HAP-1 (cell line): ENCODE data around the gene ZMYND8.
"Not testable (repeated sequence)": the region's sequence is repeated elsewhere in the genome, so short reads cannot be mapped to it uniquely, and the experiment has no call there.

Source experiments
- DNase-seq, 2 experiments: peaks; one replicate each; pipeline ENCODE4 v3.0.0-alpha.2; 2016 to 2020; ENCODE audit warnings: low spot score in 2 of 2
- H3K27me3 ChIP-seq: fragments of 250-450 bp; sonication (Bioruptor Pico); 2 replicates; pipeline ENCODE4 v1.5.1; 2020; ENCODE audit warnings: low read depth, mild to moderate bottlenecking, moderate library complexity
- H3K36me3 ChIP-seq: fragments of 250-450 bp; sonication (Bioruptor Pico); replicated peaks from 2 replicates; pipeline ENCODE4 v1.5.1; 2020; ENCODE audit warnings: mild to moderate bottlenecking
- H3K4me1 ChIP-seq: fragments of 250-450 bp; sonication (Bioruptor Pico); 2 replicates; pipeline ENCODE4 v1.5.1; 2020; ENCODE audit warnings: mild to moderate bottlenecking
- H3K4me3 ChIP-seq: fragments of 250-450 bp; sonication (Bioruptor Pico); 2 replicates; pipeline ENCODE4 v1.5.1; 2020; ENCODE audit warnings: mild to moderate bottlenecking, moderate library complexity
- H3K9me3 ChIP-seq: fragments of 250-450 bp; sonication (Bioruptor Pico); 2 replicates; pipeline ENCODE4 v1.5.1; 2020; ENCODE audit warnings: mild to moderate bottlenecking, moderate library complexity
- in situ Hi-C: fragments of 300-500 bp; cut with MboI; formaldehyde crosslinking; loops from 3 replicates; pipeline ENCODE4 v1.14.3; 2020; ENCODE audit warnings: low sequenced_read_pairs, inconsistent platforms, mixed read lengths

The ZMYND8 gene

DNA sequence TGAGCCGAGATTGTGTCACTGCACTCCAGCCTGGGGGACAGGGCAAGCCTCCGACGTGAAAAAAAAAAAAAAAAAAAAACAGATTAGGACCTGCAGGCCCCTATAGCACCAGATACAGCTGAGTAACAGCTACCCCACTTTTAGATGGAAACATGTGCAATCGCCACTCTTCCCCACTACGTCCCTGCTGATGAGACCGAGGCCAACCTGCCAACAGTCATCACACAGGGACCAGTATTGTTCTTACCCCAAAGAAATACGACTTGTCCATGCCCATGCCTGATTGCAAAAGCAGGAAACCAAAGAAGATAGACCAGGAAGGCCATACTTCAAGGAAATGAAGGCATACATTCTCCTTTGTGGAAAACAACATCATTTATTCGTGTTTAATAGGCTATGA lies 45.8 kb downstream of the ZMYND8 start:
- in situ Hi-C loops = no loop called here
- Histone ChIP-seq H3K9me3 (no peaks in the 10 kb centered on the region), H3K4me1 (peaks cover 8% of the 10 kb centered on the region), H3K36me3 (peaks cover 45% of the 10 kb centered on the region), H3K4me3 (no peak overlapping the region), H3K27me3 (no peaks in the 10 kb centered on the region)
- no peak for DNase-seq

DNA sequence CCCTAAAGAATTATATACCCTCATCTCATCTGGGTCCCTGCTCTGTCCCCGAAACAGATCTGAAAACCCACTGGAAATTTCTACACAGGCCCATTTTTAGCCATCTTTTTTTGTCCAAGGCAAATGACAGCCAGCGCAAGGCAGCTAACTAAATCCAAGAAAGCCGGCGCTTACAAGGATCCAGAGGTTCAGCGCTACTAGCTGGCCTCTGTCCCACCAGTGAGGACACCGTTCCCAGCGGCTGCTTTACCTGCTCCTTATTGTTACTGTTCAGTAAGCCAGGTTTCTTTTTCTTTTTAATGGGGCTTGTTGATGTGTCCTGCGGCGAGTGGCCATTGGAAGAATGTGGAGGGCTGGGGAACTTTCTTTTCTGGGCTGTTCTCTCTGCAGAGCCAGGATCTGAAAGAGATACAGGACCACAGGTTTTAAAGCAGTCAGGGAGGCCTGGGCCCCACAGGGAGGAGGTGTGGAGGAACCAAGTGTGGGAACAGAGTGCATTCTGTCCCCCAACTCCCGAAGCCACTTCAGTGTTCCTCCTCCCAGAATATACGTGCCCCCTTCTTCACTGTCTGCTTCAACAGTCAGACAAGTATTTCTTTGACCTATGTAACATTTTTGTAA lies 46.6 kb downstream of the ZMYND8 start:
- H3K36me3 ChIP-seq = peaks cover 45% of the 10 kb centered on the region
- no peaks in the 10 kb centered on the region for H3K9me3 ChIP-seq
- H3K4me3 ChIP-seq = no peak overlapping the region
- H3K27me3 ChIP-seq = no peaks in the 10 kb centered on the region
- no peaks in the 10 kb centered on the region for H3K4me1 ChIP-seq
- no peak for DNase-seq
- in situ Hi-C loops = no loop called here

- H3K4me1 ChIP-seq = no peaks in the 10 kb centered on the region
- no peaks in the 10 kb centered on the region for H3K9me3 ChIP-seq
- no peaks in the 10 kb centered on the region for H3K27me3 ChIP-seq
- H3K36me3 ChIP-seq = peaks cover 49% of the 10 kb centered on the region
- no peak for DNase-seq
- in situ Hi-C loops = no loop called here
- H3K4me3 ChIP-seq = no peak overlapping the region
Observed at GRCh38 chr20:47309394-47309793, 47.1 kb downstream of the ZMYND8 start.

DNA sequence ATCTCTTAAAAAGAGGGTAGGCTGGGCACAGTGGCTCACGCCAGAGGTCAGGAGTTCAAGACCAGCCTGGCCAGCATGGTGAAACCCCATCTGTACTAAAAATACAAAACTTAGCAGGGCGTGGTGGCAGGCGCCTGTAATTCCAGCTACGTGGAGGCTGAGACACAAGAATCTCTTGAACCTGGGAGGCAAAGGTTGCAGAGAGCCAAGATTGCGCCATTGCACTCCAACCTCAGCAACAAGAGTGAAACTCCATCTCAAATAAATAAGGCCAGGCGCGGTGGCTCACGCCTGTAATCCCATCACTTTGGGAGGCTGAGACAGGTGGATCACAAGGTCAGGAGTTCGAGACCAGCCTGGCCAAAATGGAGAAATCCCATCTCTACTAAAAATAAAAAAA lies 48.9 kb downstream of the ZMYND8 start:
- H3K4me1 ChIP-seq, H3K9me3 ChIP-seq, H3K4me3 ChIP-seq, H3K27me3 ChIP-seq, DNase-seq, in situ Hi-C loops: not testable (repeated sequence)
- peaks cover 63% of the 10 kb centered on the region for H3K36me3 ChIP-seq

DNA sequence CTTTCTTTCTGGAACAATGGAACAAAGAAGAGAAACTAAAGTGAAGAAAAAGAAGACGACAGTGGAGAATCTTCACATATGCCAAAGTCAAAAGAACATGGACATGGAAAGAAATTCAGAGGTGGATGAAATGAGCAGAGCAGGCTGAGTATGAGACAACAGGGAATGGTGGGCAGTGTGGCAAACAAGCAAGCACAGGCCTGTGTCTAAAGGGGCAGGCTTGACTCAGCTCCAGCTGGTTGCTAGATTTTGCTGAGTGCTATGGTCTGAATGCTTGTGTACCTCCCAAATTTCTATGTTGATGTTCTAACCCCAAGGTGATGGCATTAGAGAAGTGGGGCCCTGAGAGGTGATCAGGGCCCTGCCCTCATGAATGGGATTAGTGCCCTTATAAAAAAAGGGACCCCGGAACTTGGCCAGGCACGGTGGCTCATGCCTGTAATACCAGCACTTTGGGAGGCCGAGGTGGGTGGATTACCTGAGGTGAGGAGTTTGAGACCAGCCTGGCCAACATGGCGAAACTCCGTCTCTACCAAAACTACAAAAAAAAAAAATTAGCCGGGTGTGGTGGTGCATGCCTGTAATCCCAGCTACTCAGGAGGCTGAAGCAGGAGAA lies 49.6 kb downstream of the ZMYND8 start:
- peaks cover 69% of the 10 kb centered on the region for H3K36me3 ChIP-seq
- H3K9me3 ChIP-seq = no peaks in the 10 kb centered on the region
- in situ Hi-C loops = no loop called here
- DNase-seq = no peak
- no peak overlapping the region for H3K4me3 ChIP-seq
- no peaks in the 10 kb centered on the region for H3K27me3 ChIP-seq
- no peaks in the 10 kb centered on the region for H3K4me1 ChIP-seq

- Histone ChIP-seq H3K4me1 (no peaks in the 10 kb centered on the region), H3K4me3 (no peak overlapping the region), H3K36me3 (peaks cover 69% of the 10 kb centered on the region), H3K27me3 (no peaks in the 10 kb centered on the region), H3K9me3 (no peaks in the 10 kb centered on the region)
- DNase-seq = no peak
- in situ Hi-C loops = no loop called here
Observed at GRCh38 chr20:47306095-47306494, 50.4 kb downstream of the ZMYND8 start.

- Histone ChIP-seq H3K9me3 (no peaks in the 10 kb centered on the region), H3K36me3 (peaks cover 70% of the 10 kb centered on the region), H3K4me1 (no peaks in the 10 kb centered on the region), H3K27me3 (no peaks in the 10 kb centered on the region), H3K4me3 (no peak overlapping the region)
- DNase-seq = no peak
- in situ Hi-C loops = no loop called here
Observed at GRCh38 chr20:47305667-47306066, 50.8 kb downstream of the ZMYND8 start.

GRCh38 chr20:47304287-47304686 lies 52.2 kb downstream of the ZMYND8 start:
- DNase-seq = no peak
- in situ Hi-C loops = no loop called here
- Histone ChIP-seq H3K27me3 (no peaks in the 10 kb centered on the region), H3K4me1 (no peaks in the 10 kb centered on the region), H3K36me3 (peaks cover 72% of the 10 kb centered on the region), H3K9me3 (no peaks in the 10 kb centered on the region), H3K4me3 (no peak overlapping the region)

DNA sequence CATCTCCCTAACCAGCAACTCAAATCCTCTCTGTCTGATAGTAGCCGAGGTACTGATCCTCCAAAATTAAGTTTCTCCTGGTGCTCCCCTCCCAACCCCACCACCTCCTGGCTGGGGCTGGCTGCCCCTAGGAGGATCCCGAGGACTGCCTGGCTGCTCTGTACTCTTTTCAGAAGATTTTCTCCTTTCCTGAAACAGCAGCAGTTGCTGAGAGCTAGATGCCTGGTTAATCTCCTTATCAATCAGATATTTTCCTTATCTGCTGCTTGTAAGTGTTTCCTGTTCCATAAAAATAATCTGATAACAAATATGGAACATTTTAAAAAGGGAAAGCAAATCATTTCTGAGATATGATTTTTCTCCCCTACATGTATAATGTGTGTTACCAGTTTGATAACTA lies 52.8 kb downstream of the ZMYND8 start:
- no peaks in the 10 kb centered on the region for H3K4me1 ChIP-seq
- DNase-seq = no peak
- in situ Hi-C loops = no loop called here
- H3K4me3 ChIP-seq = no peak overlapping the region
- H3K27me3 ChIP-seq = no peaks in the 10 kb centered on the region
- no peaks in the 10 kb centered on the region for H3K9me3 ChIP-seq
- H3K36me3 ChIP-seq = peaks cover 74% of the 10 kb centered on the region

DNA sequence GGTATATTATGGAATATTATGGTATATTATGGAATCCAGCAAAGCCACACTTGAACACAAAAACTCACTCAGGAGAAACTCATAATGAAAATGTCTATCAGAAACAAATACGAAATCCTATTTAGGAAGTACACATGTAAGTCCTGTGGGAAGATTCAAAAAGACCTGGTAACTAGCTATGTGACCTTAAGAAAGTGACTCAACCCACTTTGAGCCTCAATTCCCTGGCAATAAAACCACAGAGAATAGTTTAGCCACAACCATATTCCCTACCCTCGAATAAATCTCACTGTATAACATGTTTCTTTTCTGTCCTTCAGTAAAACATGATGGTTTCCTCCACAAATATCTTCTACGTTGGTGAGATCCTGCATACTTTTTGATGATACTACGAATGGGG lies 56.4 kb downstream of the ZMYND8 start:
- Histone ChIP-seq H3K27me3 (no peaks in the 10 kb centered on the region), H3K4me1 (no peaks in the 10 kb centered on the region), H3K9me3 (no peaks in the 10 kb centered on the region), H3K4me3 (no peak overlapping the region), H3K36me3 (peaks cover 85% of the 10 kb centered on the region)
- in situ Hi-C loops = no loop called here
- DNase-seq = no peak

- Histone ChIP-seq H3K4me3 (no peak overlapping the region), H3K4me1 (no peaks in the 10 kb centered on the region), H3K9me3 (no peaks in the 10 kb centered on the region), H3K27me3 (no peaks in the 10 kb centered on the region), H3K36me3 (peaks cover 90% of the 10 kb centered on the region)
- DNase-seq = no peak
- in situ Hi-C loops = loop anchor here (25.0 kb wide), 1 partner anchor 339 kb away; no protein-coding TSS in a partner anchor
Observed at GRCh38 chr20:47298624-47299023, 57.9 kb downstream of the ZMYND8 start.

GRCh38 chr20:47297746-47298145 lies 58.8 kb downstream of the ZMYND8 start:
- H3K4me3 ChIP-seq = no peak overlapping the region
- H3K27me3 ChIP-seq = no peaks in the 10 kb centered on the region
- no peaks in the 10 kb centered on the region for H3K4me1 ChIP-seq
- in situ Hi-C loops = loop anchor here (25.0 kb wide), 1 partner anchor 340 kb away; no protein-coding TSS in a partner anchor
- no peak for DNase-seq
- H3K36me3 ChIP-seq = peaks cover 88% of the 10 kb centered on the region
- H3K9me3 ChIP-seq = no peaks in the 10 kb centered on the region

DNA sequence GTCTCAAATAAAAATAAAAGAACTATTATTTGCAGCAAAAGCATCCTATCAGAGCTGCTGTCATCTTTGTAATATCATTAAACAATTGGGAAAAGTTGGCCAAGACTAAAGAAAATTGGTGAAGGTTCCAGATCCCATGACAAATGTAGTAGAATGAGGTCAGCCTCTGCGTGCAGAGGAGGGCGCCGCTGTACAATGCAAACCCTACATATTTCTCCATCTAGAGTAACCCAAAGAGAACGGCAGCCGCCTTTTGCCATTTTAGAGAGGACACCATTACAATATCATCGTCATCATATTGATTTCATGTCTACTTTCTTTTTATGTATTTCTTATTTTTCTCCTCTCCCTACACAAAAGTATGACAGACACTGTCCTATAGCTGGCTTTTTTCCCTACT lies 59.5 kb downstream of the ZMYND8 start:
- DNase-seq = peak in 1 of 2 experiments; percentile 33
- Histone ChIP-seq H3K4me3 (no peak overlapping the region), H3K27me3 (no peaks in the 10 kb centered on the region), H3K9me3 (no peaks in the 10 kb centered on the region), H3K4me1 (no peaks in the 10 kb centered on the region), H3K36me3 (peaks cover 88% of the 10 kb centered on the region)
- in situ Hi-C loops = loop anchor here (25.0 kb wide), 1 partner anchor 340 kb away; no protein-coding TSS in a partner anchor

DNA sequence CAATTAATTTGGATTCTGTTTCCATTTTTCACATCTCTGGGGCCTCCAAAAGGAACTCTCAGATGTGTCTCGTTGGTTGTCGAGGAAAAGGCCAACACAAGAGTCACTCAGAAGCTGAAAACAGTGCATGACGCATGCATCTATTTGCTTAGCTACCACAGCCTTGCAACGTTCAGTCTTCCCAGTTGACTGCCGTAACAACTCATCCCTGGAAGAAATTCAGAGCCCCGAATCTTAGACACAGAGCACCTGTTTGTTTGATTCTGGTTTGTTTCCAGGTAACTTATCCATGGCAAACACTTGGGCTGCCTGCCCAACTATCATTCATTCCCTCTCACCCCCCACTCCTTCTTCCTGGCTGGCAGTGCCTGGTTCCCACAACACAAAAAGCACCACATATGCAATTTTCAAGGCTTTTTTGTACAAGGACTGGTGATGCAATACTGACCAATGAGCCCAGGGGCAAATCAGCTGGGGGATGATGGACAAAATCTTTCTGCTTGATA lies 60.5 kb downstream of the ZMYND8 start:
- no peak overlapping the region for H3K4me3 ChIP-seq
- H3K4me1 ChIP-seq = no peaks in the 10 kb centered on the region
- H3K9me3 ChIP-seq = no peaks in the 10 kb centered on the region
- H3K27me3 ChIP-seq = no peaks in the 10 kb centered on the region
- in situ Hi-C loops = loop anchor here (25.0 kb wide), 1 partner anchor 341 kb away; no protein-coding TSS in a partner anchor
- H3K36me3 ChIP-seq = peaks cover 88% of the 10 kb centered on the region
- DNase-seq = no peak
